Endothelial cell of umbilical vein (primary cell): ENCODE data around the gene CALU.

Experiments
- EZH2 ChIP-seq: IDR thresholded peaks from 2 replicates; pipeline ENCODE4 v1.6.1; 2012; ENCODE audit warnings: borderline replicate concordance, low read depth, mild to moderate bottlenecking, moderate library complexity, low read length, inconsistent platforms; ENCODE audit not compliant: severe bottlenecking
- FOS ChIP-seq: IDR thresholded peaks from 2 replicates; pipeline ENCODE4 v1.6.1; 2011; ENCODE audit warnings: mild to moderate bottlenecking, low read length, moderate library complexity, borderline replicate concordance; ENCODE audit not compliant: insufficient read depth
- GATA2 ChIP-seq: IDR thresholded peaks from 2 replicates; pipeline ENCODE4 v1.7.0; 2011; ENCODE audit warnings: low read depth, mild to moderate bottlenecking, moderate library complexity, mixed read lengths, low read length; ENCODE audit not compliant: insufficient read length, insufficient read depth
- JUN ChIP-seq: IDR thresholded peaks from 2 replicates; pipeline ENCODE4 v1.6.1; 2011; ENCODE audit warnings: borderline replicate concordance, low read depth; ENCODE audit not compliant: insufficient read length, insufficient read depth
- MYC ChIP-seq: IDR thresholded peaks from one replicate; pipeline ENCODE4 v1.6.1; 2011; ENCODE audit warnings: mild to moderate bottlenecking, low read depth, low read length
- POLR2A ChIP-seq: IDR thresholded peaks from 2 replicates; pipeline ENCODE4 v1.6.1; 2012; ENCODE audit warnings: low read depth, mild to moderate bottlenecking, control low read depth, low read length
- POLR2AphosphoS5 ChIP-seq: IDR thresholded peaks from 2 replicates; pipeline ENCODE4 v1.6.1; 2012; ENCODE audit warnings: low read depth, mild to moderate bottlenecking, control low read depth, low read length, moderate library complexity; ENCODE audit not compliant: insufficient read depth
- TF ChIP-seq, protein P1 (sequence below), 2 donors: IDR thresholded peaks; 1 replicate in 1 of 2; 2 replicates in 1 of 2; pipeline ENCODE4 v1.5.1; 2011; ENCODE audit warnings: low read length in 2 of 2, mild to moderate bottlenecking in 2 of 2, moderate library complexity in 2 of 2, control low read depth in 1 of 2, inconsistent platforms in 1 of 2, low read depth in 1 of 2; ENCODE audit not compliant: insufficient read depth in 1 of 2; ENCODE audit errors: extremely low read depth in 1 of 2
- TF ChIP-seq, protein P2 (sequence below): IDR thresholded peaks from 2 replicates; pipeline ENCODE4 v1.6.1; 2011; ENCODE audit not compliant: insufficient read depth, insufficient read length

DNA sequence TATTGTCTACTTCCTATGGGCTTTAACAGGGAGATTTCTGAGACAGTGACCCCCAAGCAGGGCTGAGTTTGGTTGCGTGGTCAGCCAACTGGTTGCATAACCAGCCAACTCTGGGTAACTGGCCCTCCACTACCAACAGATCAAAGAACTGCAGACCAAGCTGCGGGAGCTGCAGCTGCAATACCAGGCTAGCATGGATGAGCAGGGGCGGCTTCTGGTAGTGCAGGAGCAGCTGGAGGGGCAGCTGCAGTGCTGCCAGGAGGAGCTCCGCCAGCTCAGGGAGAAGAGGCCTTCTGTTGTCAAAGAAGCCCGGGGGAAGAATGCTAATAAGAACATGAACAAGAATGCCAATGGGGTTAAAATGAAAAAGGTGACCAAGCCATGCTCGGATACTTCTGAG is 75.3 kb downstream of the CALU start:
- TF ChIP-seq POLR2AphosphoS5 (no peak), POLR2A (no peak), JUN (no peak), EZH2 (no peak), GATA2 (no peak), FOS (no peak), MYC (no peak)
- TF ChIP-seq, protein P1, sequence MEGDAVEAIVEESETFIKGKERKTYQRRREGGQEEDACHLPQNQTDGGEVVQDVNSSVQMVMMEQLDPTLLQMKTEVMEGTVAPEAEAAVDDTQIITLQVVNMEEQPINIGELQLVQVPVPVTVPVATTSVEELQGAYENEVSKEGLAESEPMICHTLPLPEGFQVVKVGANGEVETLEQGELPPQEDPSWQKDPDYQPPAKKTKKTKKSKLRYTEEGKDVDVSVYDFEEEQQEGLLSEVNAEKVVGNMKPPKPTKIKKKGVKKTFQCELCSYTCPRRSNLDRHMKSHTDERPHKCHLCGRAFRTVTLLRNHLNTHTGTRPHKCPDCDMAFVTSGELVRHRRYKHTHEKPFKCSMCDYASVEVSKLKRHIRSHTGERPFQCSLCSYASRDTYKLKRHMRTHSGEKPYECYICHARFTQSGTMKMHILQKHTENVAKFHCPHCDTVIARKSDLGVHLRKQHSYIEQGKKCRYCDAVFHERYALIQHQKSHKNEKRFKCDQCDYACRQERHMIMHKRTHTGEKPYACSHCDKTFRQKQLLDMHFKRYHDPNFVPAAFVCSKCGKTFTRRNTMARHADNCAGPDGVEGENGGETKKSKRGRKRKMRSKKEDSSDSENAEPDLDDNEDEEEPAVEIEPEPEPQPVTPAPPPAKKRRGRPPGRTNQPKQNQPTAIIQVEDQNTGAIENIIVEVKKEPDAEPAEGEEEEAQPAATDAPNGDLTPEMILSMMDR (IDR thresholded peaks at IDR 0.05; ENCODE audit: extremely low read depth in 1 of 2, insufficient read depth in 1 of 2, low read depth in 1 of 2, low read length in 2 of 2), result no peak
- TF ChIP-seq, protein P2, sequence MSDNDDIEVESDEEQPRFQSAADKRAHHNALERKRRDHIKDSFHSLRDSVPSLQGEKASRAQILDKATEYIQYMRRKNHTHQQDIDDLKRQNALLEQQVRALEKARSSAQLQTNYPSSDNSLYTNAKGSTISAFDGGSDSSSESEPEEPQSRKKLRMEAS, result no peak
